ENCODE data around the gene MUC12. TPM values are rescaled to one million over a fixed set of nuclear protein-coding genes. Genes with fewer than 3 reads are reported as not detected.

Gene MUC12
- total and polyA plus RNA-seq, 2 of the 8 experiments (the other 6 are each of a cell fraction or from before 2014, with no cell fraction given), result 7.7 to 16.2 TPM

GRCh38 chr7:101018271-101019167 lies 49.2 kb downstream of the MUC12 start:
- DNase-seq (ENCODE audit: low read depth in 1 of 2, low spot score in 2 of 2) (peak in 1 of 2 experiments; percentile 82), FAIRE-seq (no peak)
- no peak overlapping the region for H3K23ac ChIP-seq (ENCODE audit: insufficient read length)
- H3K36me3 ChIP-seq (ENCODE audit: control insufficient read depth in 2 of 4, insufficient read depth in 4 of 4, low read length in 3 of 4), result no peaks in the 10 kb centered on the region
- peak overlapping the region; percentile 56 to 59 for H3K4me2 ChIP-seq (ENCODE audit: insufficient read depth in 1 of 2, low read depth in 2 of 2, low read length in 2 of 2)
- peak overlapping the region in 3 of 4 experiments; percentile 14 to 46 (median 19); a peak in 4 of 8 replicates for H3K4me3 ChIP-seq (ENCODE audit: extremely low read depth in 1 of 4, insufficient read depth in 2 of 4, low read depth in 3 of 4, low read length in 4 of 4)
- peak overlapping the region; percentile 19; the same call in 1 of the 2 replicates for H2BK15ac ChIP-seq (ENCODE audit: low read length)
- no peaks in the 10 kb centered on the region for H3K9me3 ChIP-seq (ENCODE audit: insufficient read depth in 2 of 2, low read depth in 1 of 2, low read length in 1 of 2)
- H3K27me3 ChIP-seq (replicated peaks in 1 of 4; ENCODE audit: control insufficient read depth in 3 of 4, extremely low read depth in 1 of 4, insufficient read depth in 3 of 4, low read length in 3 of 4), result no peaks in the 10 kb centered on the region; a peak in 1 of 7 replicates
- peak overlapping the region; percentile 9 for H4K8ac ChIP-seq (ENCODE audit: extremely low read depth, insufficient read depth, low read length)
- no peak overlapping the region for H3K14ac ChIP-seq (ENCODE audit: insufficient read length)
- no peaks in the 10 kb centered on the region for H4K20me1 ChIP-seq (replicated peaks in 1 of 2; ENCODE audit: control insufficient read depth in 1 of 2, insufficient read depth in 2 of 2, low read length in 2 of 2)
- H3K4me1 ChIP-seq (replicated peaks in 1 of 4; ENCODE audit: control insufficient read depth in 3 of 4, insufficient read depth in 4 of 4, low read length in 3 of 4), result peaks cover 13 to 27% (median 19%) of the 10 kb centered on the region in 4 experiments
- H2AK5ac ChIP-seq (ENCODE audit: low read depth, low read length), result no peak overlapping the region
- H2BK12ac ChIP-seq (ENCODE audit: low read depth, low read length), result peak overlapping the region; percentile 94; the same call in 1 of the 2 replicates
- H3K79me2 ChIP-seq (ENCODE audit: control insufficient read depth in 1 of 2, insufficient read depth in 2 of 2, low read length in 2 of 2), result no peaks in the 10 kb centered on the region
- H3K56ac ChIP-seq (replicated peaks; ENCODE audit: insufficient read length, low read depth, low read length), result no peak overlapping the region
- H3K18ac ChIP-seq (ENCODE audit: extremely low read depth, low read length), result peak overlapping the region; percentile 93
- H4K91ac ChIP-seq (replicated peaks; ENCODE audit: insufficient read length, low read length), result peak overlapping the region; percentile 97
- peak overlapping the region; percentile 54 for H4K5ac ChIP-seq (ENCODE audit: insufficient read length, low read depth, low read length)
- peak overlapping the region; percentile 43; the same call in 1 of the 2 replicates for H3K27ac ChIP-seq (ENCODE audit: low read depth, low read length)
- H3K4ac ChIP-seq (replicated peaks; ENCODE audit: insufficient read length, low read depth, low read length), result peak overlapping the region; percentile 87
- peak overlapping the region; percentile 88; the same call in 1 of the 2 replicates for H2BK5ac ChIP-seq (ENCODE audit: low read depth, low read length)
- H2BK20ac ChIP-seq (ENCODE audit: low read length), result peak overlapping the region; percentile 95; the same call in 1 of the 2 replicates
- ChIA-PET POLR2A (ENCODE audit: partially characterized antibody) (interaction anchor here (0.6 to 2.3 kb wide), 9 partner anchors 9 to 144 kb away, joined by 3 to 6 read pairs (median 4); partner anchors contain the start of genes SRRT and UFSP1), CTCF (ENCODE audit: partially characterized antibody) (interaction anchor here (1.0 to 3.3 kb wide), 11 partner anchors 11 to 124 kb away, joined by 3 to 16 read pairs (median 5); partner anchors contain the start of genes MUC12 and MUC3A)
- TF ChIP-seq EGR1 (IDR thresholded peaks at IDR 0.05; ENCODE audit: borderline replicate concordance, low read depth, low read length) (peak; percentile 91), HDAC2 (IDR thresholded peaks at IDR 0.05; ENCODE audit: borderline replicate concordance in 1 of 2, low read depth in 2 of 2, low read length in 2 of 2) (no peak), SUZ12 (IDR thresholded peaks at IDR 0.05; ENCODE audit: low read length) (peak; percentile 42; the same call in 1 of the 2 replicates), RFX5 (IDR thresholded peaks at IDR 0.05; ENCODE audit: borderline replicate concordance, low read depth, low read length) (no peak)
- H3K79me1 ChIP-seq (ENCODE audit: low read depth, low read length), result 0 out of 2 replicates have a peak, but pooled peaks cover 5% of the 10 kb centered on the region
- no peak overlapping the region; a peak in 1 of 7 replicates for H3K9ac ChIP-seq (replicated peaks in 1 of 4; ENCODE audit: extremely low read depth in 1 of 4, low read depth in 3 of 4, low read length in 3 of 4)
- no peak overlapping the region for H2BK120ac ChIP-seq (replicated peaks; ENCODE audit: low read depth, low read length)
- no peak overlapping the region for H2AFZ ChIP-seq (ENCODE audit: low read length)
- peaks cover 9% of the 10 kb centered on the region; the same call in 1 of the 2 replicates for H3K23me2 ChIP-seq (ENCODE audit: low read depth, low read length)
- 29% methylated on average over 12 of the region's 14 CpGs; no CpG with 5 or more reads in 1 of the 2 experiments for WGBS, 2 experiments (ENCODE audit: extremely low coverage in 1 of 2, insufficient coverage in 1 of 2, insufficient read length in 1 of 2, insufficient replicate concordance in 2 of 2, low coverage in 1 of 2, low lambda C conversion rate in 2 of 2, missing lambda C conversion rate in 1 of 2)
